Bone marrow (tissue), 2 donors: ENCODE measurements around the gene PRDM5.

ENCODE experiments used
- DNase-seq, 2 donors: peaks; one replicate each; lab custom pipeline; 2025; lab: John Stamatoyannopoulos, UW

The PRDM5 gene

GRCh38 chr4:120922381-120923206 lies at the start of gene PRDM5:
PRDM5 (minus strand) TSS chr4:120922726; CDS start chr4:120922608, 118 bp downstream.
- DNase-seq, result no peak

GRCh38 chr4:120971884-120972283 lies 49.4 kb upstream of the PRDM5 start:
- no peak for DNase-seq

GRCh38 chr4:120965938-120966337 lies 43.4 kb upstream of the PRDM5 start:
- DNase-seq, result no peak

GRCh38 chr4:120964596-120964995 lies 42.1 kb upstream of the PRDM5 start:
- DNase-seq, result no peak

- no peak for DNase-seq
Observed at GRCh38 chr4:120963449-120963848, 40.9 kb upstream of the PRDM5 start.

GRCh38 chr4:120960656-120961267 lies 38.2 kb upstream of the PRDM5 start:
- DNase-seq, result no peak

GRCh38 chr4:120948382-120948781 lies 25.9 kb upstream of the PRDM5 start:
- DNase-seq, result no peak

- no peak for DNase-seq
Observed at GRCh38 chr4:120942776-120943175, 20.2 kb upstream of the PRDM5 start.

GRCh38 chr4:120940547-120940946 lies 18.0 kb upstream of the PRDM5 start:
- no peak for DNase-seq

- DNase-seq, result no peak
Observed at GRCh38 chr4:120939693-120940092, 17.2 kb upstream of the PRDM5 start.

- DNase-seq, result no peak
Observed at GRCh38 chr4:120929847-120930246, 7.3 kb upstream of the PRDM5 start.

- no peak for DNase-seq
Observed at GRCh38 chr4:120927801-120928409, 5.4 kb upstream of the PRDM5 start.

GRCh38 chr4:120926358-120927025 lies 4.0 kb upstream of the PRDM5 start:
- no peak for DNase-seq

- no peak for DNase-seq
Observed at GRCh38 chr4:120924931-120925330, 2.4 kb upstream of the PRDM5 start.

GRCh38 chr4:120923207-120923522 lies 639 bp upstream of the PRDM5 start:
- no peak for DNase-seq

GRCh38 chr4:120921456-120922380 lies 808 bp downstream of the PRDM5 start:
- no peak for DNase-seq

- DNase-seq, result no peak
Observed at GRCh38 chr4:120920666-120921065, 1.9 kb downstream of the PRDM5 start.

GRCh38 chr4:120919358-120919757 lies 3.2 kb downstream of the PRDM5 start:
- DNase-seq, result no peak

- DNase-seq, result no peak
Observed at GRCh38 chr4:120918788-120919187, 3.7 kb downstream of the PRDM5 start.

GRCh38 chr4:120918092-120918491 lies 4.4 kb downstream of the PRDM5 start:
- DNase-seq, result no peak

- DNase-seq, result no peak
Observed at GRCh38 chr4:120916937-120917336, 5.6 kb downstream of the PRDM5 start.

- no peak for DNase-seq
Observed at GRCh38 chr4:120915336-120915735, 7.2 kb downstream of the PRDM5 start.
